Activated effector memory CD4-positive, alpha-beta T cell treated with anti-CD3 and anti-CD28 coated beads, Interleukin-2, amount 50 U/mL, for 16 hours (primary cell): ENCODE results near the gene NFYB.
"Not testable (repeated sequence)": the region's sequence is repeated elsewhere in the genome, so short reads cannot be mapped to it uniquely, and the experiment has no call there.

Experiments
- DNase-seq: peaks from one replicate; pipeline ENCODE4 v3.0.0-alpha.2; 2020

The NFYB gene

GRCh38 chr12:104137902-104138796 lies at the start of gene NFYB:
NFYB (minus strand) TSS chr12:104138210; CDS start chr12:104135453, 2,757 bp downstream.
- DNase-seq: peak; percentile 97

- DNase-seq: no peak
Observed at GRCh38 chr12:104187446-104188155, 49.6 kb upstream of the NFYB start.

- DNase-seq: no peak
Observed at GRCh38 chr12:104183443-104183842, 45.4 kb upstream of the NFYB start.

DNA sequence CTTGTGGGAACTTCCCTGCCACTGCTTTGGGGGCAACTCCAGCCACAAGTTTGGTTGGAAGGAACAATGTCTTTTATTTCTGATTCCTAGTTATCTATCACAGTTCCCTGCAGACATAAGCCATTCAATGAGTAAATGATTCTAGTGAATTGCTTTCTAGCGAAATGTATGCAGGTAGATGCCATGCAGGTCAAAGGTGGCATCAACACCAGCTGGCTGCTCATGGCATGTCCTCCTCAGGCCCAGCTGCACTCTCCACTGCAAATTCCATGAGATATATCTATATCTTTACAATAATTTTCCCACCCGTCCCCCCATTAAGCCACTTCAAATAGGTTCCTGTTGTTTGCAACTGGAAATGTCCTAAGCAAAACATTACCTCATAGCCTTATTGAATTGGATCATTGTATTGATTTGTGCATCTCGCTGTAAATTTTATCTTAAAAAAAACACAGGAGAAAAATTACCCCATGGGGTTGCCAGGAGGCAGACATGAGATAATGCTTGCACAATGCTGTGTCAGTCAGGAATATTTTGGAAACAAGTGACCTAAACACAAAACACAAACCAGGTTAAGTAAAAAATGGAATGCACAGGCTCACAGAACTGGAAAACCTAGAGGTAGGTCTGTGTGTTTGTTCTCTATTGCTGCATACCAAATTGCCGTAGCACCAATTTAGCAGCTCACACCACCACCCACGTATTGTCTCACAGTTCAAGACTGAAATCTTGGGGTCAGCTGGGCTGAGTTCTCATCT lies 44.8 kb upstream of the NFYB start:
- DNase-seq: no peak

DNA sequence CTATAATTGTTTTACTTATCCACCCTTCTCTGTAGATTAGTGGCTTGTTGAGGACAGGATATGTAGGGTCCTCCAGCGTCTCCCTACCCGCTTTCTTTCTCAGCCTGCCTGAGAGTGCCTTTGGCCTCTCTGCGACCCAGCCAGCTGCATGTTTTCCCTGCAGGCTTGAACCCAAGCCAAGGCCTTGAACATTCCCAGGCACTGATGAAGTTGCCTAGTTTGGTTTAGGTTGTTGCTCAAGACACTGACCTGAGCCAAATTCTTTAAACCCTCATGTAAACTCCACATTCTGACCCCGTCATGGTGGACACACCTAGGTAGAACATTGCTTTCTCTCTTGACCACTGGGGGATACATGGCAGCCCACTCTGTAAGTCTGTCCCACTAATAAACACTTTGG lies 44.1 kb upstream of the NFYB start:
- no peak for DNase-seq

DNA sequence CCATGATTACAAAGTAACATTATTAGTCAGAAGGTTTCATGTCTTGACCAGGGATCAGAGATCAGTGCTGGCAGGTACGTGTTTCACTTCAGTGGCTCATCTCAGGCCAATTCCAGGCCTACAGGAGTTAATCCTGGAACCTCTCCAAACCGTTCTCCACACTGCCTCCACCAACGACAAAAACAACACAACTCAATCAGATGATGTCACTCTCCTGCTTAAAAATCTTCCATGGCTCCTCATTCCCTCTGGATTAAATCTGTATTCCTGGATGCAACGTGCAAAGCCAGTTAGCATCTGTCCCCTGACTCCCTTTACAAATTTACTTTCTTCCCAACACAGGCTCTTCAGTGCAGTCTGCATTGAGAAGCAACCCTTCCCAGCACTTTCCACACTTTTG lies 43.3 kb upstream of the NFYB start:
- DNase-seq: no peak

- no peak for DNase-seq
Observed at GRCh38 chr12:104180374-104180773, 42.4 kb upstream of the NFYB start.

DNA sequence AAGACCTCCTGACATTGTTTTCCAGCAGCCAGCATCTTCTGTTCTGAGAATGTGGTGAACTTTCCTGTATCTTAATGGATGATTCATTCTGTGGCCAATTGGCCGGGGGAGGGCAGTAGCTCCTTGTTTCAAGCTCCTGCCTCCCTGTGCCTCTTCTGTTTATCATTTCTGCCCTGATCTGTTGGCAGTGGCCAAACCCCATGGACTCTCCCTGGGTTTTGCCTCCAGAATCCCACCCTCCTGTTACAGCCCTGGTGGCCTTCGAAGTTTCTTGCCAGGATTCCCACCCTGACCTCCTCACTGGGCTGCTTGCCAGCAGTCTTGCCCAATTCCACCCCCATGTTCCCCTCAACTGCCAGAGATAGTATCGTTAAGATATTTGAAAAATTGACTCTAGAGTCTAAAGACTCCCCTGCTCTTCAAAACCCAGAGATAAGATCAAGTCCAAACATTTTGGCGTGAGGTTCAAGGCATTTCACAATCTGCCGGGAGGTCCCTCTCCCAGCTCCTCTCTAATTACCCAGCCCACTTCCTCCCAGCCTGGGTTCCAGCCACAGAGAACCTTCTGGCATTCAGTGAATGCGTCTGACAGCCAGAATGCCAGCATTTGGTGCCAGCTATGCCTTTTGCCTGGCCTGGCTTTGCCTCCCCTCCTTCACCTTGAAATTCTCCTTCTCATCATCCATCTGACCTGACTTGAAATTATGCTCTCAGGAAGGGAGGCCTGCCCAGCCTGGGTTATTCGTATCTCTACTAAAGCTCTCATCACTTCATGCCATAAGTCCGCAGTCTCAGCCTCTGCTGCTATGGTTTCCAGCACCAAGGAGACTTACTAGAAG lies 39.9 kb upstream of the NFYB start:
- no peak for DNase-seq

GRCh38 chr12:104177336-104177662 lies 39.3 kb upstream of the NFYB start:
- DNase-seq: no peak

DNA sequence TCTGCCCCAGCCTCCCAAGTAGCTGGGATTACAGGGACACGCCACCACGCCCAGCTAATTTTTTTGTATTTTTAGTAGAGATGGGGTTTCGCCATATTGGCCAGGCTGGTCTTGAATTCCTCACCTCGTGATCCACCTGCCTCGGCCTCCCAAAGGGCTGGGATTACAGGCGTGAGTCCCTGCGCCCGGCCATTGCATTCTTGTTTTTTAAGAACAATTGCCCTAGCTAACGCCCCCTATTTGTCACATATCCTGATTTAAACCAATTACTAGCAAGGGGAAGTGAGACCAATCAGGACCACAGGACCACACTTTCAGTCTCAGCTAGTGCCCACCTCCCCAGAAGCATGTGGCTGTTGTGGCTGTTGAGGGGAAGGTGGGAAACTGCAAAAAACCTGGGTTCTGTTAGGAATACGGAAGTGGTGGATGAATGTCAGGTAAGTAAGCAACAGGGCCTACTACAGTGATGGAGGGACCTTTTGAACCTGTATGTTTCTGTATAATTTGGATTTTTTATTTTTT lies 37.8 kb upstream of the NFYB start:
- no peak for DNase-seq

GRCh38 chr12:104173804-104174203 lies 35.8 kb upstream of the NFYB start:
- DNase-seq: not testable (repeated sequence)

DNA sequence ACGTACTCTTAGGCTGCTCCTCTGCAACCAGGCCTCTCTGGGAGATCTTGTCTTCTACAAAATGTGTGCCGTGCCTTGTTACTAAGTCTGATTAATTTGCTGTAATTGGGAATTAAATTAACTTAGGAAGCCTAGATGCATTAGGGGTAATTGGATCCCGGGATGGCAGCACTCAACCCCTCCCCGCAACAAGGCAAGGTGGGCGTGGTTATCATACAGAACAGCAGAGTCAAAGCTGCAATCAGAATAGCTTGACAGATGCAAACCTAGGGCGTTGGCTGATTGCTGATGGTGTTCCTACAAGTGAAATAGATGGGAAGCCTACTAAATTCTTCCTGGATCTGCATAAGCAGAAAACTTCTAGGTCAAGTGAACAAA lies 34.5 kb upstream of the NFYB start:
- no peak for DNase-seq

- no peak for DNase-seq
Observed at GRCh38 chr12:104171785-104172569, 34.0 kb upstream of the NFYB start.

DNA sequence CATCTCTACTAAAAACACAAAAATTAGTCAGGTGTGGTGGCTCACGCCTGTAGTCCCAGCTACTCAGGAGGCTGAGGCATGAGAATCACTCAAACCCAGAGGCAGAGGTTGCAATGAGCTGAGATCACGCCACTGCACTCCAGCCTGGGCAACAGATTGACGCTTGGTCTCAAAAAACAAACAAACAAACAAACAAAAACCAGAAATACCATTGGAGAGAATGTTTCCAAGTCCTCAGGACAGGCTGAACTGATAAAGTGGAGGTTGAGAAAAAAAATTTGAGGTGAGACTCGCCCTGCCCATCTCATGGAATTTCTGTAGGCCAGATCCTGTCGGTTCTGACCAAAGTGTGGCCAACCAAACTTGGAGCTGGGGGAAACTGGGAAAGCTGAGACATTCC lies 30.6 kb upstream of the NFYB start:
- DNase-seq: no peak

DNA sequence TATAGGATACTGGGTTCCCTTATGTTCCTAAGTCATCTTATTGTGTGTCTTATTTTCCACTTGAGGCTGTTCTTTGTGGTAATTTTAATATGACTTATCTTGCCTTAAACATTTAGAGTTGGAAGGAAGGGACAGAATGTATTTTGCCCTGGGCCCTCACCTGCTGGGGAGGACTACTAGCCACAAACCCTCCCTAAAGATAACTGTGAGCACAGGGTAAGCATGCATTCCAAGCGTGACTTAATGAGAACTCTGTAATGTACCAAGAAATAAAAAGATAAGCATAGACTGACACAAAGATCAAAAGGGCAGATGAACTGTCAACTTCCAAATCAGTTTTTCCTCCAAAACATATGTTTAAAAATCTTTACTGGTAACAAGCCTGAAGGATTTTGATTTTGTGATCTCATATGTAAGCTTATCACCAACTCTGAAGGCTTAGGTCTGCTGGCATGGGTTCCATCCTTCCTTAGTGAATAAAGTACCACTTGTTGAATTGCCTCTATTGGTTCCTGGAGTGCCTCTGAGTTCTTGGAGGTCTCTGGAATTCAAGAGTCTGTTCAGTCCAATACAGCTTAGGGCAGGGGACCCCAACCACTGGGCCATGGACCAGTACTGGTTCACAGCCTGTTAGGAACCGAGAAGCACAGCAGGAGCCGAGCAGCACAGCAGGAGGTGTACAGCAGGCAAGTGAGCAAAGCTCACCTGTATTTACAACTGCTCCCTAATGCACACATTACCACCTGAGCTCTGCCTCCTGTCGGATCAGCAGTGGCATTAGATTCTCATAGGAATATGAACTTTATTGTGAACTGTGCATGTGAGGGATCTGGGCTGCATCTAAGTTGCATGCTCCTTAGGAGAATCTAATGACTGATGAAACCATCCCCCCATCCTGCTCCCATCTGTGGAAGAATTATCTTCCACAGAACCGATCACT lies 29.8 kb upstream of the NFYB start:
- DNase-seq: no peak

- no peak for DNase-seq
Observed at GRCh38 chr12:104166465-104166864, 28.5 kb upstream of the NFYB start.

DNA sequence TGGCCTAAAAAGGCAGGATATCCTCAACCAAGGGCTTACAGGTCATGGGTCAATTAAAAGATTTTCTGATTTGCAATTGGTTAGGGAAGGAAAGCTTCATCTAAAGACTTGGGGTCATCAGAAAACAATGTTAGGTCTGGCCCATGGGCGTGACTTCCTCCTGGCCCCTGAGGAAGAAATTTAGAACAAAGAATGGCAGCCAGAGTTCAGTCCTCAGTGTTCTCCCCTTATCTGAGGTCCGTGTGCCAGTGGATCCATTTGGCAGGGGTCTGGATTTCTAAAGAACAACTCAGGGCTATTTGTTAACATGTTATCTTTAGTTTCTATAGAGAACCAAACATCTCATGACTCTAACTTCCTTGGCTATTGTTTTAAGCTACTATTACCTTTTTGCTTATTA lies 27.8 kb upstream of the NFYB start:
- no peak for DNase-seq

DNA sequence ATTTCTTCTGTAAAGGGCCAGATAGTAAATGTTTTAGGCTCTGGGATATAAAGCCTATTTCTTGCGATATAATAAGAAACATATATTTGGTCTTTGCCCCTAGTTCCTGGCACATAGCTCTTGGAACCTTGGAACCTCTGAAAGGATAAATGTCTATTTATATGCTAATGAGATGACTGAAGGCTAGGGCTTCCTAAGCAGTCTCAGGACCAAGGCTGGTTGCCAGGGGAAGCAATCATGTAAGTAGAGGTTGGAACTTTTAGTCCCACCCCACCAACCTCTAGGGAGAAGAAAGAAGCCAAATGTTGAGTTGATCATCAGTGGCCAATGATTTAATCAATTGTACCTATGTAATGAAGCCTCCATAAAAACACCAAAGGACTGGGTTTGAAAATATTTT lies 26.6 kb upstream of the NFYB start:
- no peak for DNase-seq

DNA sequence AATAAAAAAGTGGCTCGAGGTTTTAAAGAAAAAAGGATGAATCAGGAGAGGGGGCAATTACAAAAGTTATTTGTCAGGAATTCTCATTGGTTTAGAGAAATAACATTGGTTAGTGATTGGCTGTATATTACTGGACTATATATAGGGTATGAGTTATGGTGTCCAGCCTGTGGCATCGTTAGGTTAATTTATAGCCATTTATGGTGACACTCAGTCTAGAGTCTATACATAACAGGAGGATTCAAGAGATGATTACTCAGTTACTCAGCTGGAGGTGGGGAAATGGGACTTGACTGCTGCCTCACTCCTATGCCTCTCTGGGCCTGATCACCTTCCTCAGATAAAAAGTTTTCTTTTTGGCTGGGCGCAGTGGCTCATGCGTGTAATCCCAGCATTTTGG lies 25.6 kb upstream of the NFYB start:
- DNase-seq: no peak

DNA sequence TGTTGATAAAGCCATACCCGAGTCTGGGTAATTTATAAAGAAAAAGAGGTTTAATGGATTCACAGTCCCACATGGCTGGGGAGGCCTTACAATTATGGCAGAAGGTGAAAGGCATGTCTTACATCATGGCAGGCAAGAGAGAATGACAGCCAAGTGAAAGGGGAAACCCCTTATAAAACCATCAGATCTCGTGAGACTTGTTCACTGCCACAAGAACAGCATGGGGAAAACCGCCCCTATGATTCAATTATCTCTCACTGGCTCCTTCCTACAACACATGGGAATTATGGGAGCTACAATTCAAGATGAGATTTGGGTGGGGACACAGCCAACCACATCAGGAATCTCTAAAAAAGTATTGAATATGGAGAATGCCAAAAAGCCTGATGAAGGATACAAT lies 25.0 kb upstream of the NFYB start:
- DNase-seq: not testable (repeated sequence)
